GM12891 (cell line): ENCODE measurements around the gene RAB6A.

Source experiments
- PAX5 ChIP-seq: IDR thresholded peaks from 2 replicates; pipeline ENCODE4 v1.6.1; 2011; ENCODE audit warnings: low read length, moderate library complexity, mild to moderate bottlenecking; ENCODE audit not compliant: insufficient read depth, severe bottlenecking
- POLR2A ChIP-seq: IDR thresholded peaks from 2 replicates; pipeline ENCODE4 v1.6.1; 2011; ENCODE audit warnings: low read depth, low read length, control low read depth
- POLR2AphosphoS5 ChIP-seq: IDR thresholded peaks from 2 replicates; pipeline ENCODE4 v1.6.1; 2011; ENCODE audit warnings: low read depth, low read length, control low read depth
- SPI1 ChIP-seq: IDR thresholded peaks from 2 replicates; pipeline ENCODE4 v1.6.1; 2011; ENCODE audit warnings: low read depth, low read length, control low read depth
- TAF1 ChIP-seq: IDR thresholded peaks from 2 replicates; pipeline ENCODE4 v1.6.1; 2011; ENCODE audit warnings: low read depth, low read length, control low read depth

DNA sequence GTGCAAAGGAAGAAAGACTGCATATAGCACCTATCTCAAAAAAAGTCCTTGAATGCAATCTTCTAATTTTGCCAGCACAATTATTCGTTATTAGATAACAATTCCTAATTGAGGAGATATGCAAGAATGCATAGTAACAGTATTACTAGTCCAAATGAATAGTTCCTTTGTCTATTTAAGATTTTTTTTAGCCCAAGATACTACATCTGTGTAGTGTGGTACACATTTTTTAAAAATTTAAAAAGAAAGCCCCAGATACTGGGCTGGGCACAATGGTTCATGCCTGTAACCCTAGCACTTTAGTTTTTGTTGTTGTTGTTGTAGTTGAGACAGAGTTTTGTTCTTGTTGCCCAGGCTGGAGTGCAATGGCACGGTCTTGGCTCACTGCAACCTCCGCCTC is 43.7 kb downstream of the RAB6A start:
- TF ChIP-seq POLR2A (no peak), TAF1 (no peak), POLR2AphosphoS5 (no peak), SPI1 (no peak), PAX5 (no peak)
